CD4-positive, alpha-beta T cell (primary cell): Measurements from ENCODE around the gene ZNF286A. TPM values are rescaled to one million over a fixed set of nuclear protein-coding genes. Genes with fewer than 3 reads are reported as not detected.
"Not testable (repeated sequence)": the region's sequence is repeated elsewhere in the genome, so short reads cannot be mapped to it uniquely, and the experiment has no call there.

Experiments used
- ATAC-seq: fragments of 200-7000 bp; cut with Tn5 transposase; one replicate; pipeline ENCODE4 v1.10.0; 2022; ENCODE audit warnings: mild to moderate bottlenecking; ENCODE audit not compliant: poor library complexity
- CTCF ChIA-PET: fragments of 350-600 bp; sonication (Branson Sonifier 250); formaldehyde crosslinking; loops from one replicate; lab custom pipeline; 2021; ENCODE audit warnings: antibody characterized with exemption, inconsistent platforms; lab: Charles Lee
- POLR2A ChIA-PET: fragments of 350-600 bp; sonication (Branson Sonifier 250); formaldehyde crosslinking; loops from one replicate; lab custom pipeline; 2021; ENCODE audit warnings: antibody characterized with exemption, inconsistent platforms; lab: Charles Lee
- DNase-seq, 14 experiments: peaks; one replicate each; pipeline ENCODE4 v3.0.0-alpha.2; 2013 to 2020; ENCODE audit warnings: mixed read lengths in 2 of 14
- H3K27ac ChIP-seq, 2 donors: one replicate each; pipeline versions ENCODE4 v1.5.1 to v1.7.0; 2013; ENCODE audit warnings: low read length in 2 of 2, low read depth in 1 of 2, mild to moderate bottlenecking in 1 of 2
- H3K27me3 ChIP-seq, 2 experiments: 1 replicate in 1 of 2; 2 replicates in 1 of 2; pipeline versions ENCODE4 v1.6.1 to v1.7.0; 2013; ENCODE audit warnings: low read length in 2 of 2, control low read depth in 1 of 2, mild to moderate bottlenecking in 1 of 2, moderate library complexity in 1 of 2; ENCODE audit not compliant: insufficient read depth in 2 of 2, control insufficient read depth in 1 of 2
- H3K36me3 ChIP-seq: one replicate; pipeline ENCODE4 v1.6.1; 2013; ENCODE audit warnings: low read length, control low read depth; ENCODE audit not compliant: insufficient read depth
- H3K4me1 ChIP-seq: one replicate; pipeline ENCODE4 v1.6.1; 2013; ENCODE audit warnings: low read length, control low read depth; ENCODE audit not compliant: insufficient read depth
- H3K4me3 ChIP-seq: one replicate; pipeline ENCODE4 v1.5.1; 2013; ENCODE audit warnings: mild to moderate bottlenecking, low read length, moderate library complexity
- H3K9me3 ChIP-seq, 2 experiments: 1 replicate in 1 of 2; 2 replicates in 1 of 2; pipeline versions ENCODE4 v1.6.1 to v1.7.0; 2013; ENCODE audit warnings: low read length in 2 of 2, mild to moderate bottlenecking in 2 of 2, control low read depth in 1 of 2, moderate library complexity in 1 of 2; ENCODE audit not compliant: control insufficient read depth in 1 of 2, insufficient read depth in 1 of 2
- H3K27ac Mint-ChIP-seq: one replicate; pipeline ENCODE4 v1.8.0; 2020; ENCODE audit warnings: mixed read lengths
- H3K27me3 Mint-ChIP-seq: one replicate; pipeline ENCODE4 v1.8.0; 2021; ENCODE audit warnings: mixed read lengths
- H3K36me3 Mint-ChIP-seq: one replicate; pipeline ENCODE4 v1.8.0; 2021; ENCODE audit warnings: low read depth, mixed read lengths
- H3K4me1 Mint-ChIP-seq: one replicate; pipeline ENCODE4 v1.8.0; 2021; ENCODE audit warnings: low read depth, mixed read lengths
- H3K4me3 Mint-ChIP-seq: one replicate; pipeline ENCODE4 v1.8.0; 2020; ENCODE audit warnings: mild to moderate bottlenecking, mixed read lengths
- H3K9me3 Mint-ChIP-seq: one replicate; pipeline ENCODE4 v1.8.0; 2020; ENCODE audit warnings: mixed read lengths
- intact Hi-C, 2 experiments: fragments of 100-400 bp; cut with DNase I in 1 of 2; cut with micrococcal nuclease in 1 of 2; formaldehyde crosslinking; loops; one replicate each; pipeline versions ENCODE4 v1.15.1 to v1.9.0; 2023 to 2025; cut with DNase I, micrococcal nuclease
- total RNA-seq, 174 experiments: library from RNA in 2 of 174; stranded (reverse) in 2 of 174; gene quantifications; one replicate each; pipeline ENCODE4 v1.2.3 and lab custom pipeline; 2021 to 2026

The ZNF286A gene
- total RNA-seq, 2 experiments from 2014 or later: 14.4 to 19.4 TPM

GRCh38 chr17:15716601-15717563 is 17.3 kb downstream of the ZNF286A start:
- H3K27me3 Mint-ChIP-seq, intact Hi-C loops, H3K4me3 ChIP-seq, H3K9me3 Mint-ChIP-seq, H3K27ac ChIP-seq, H3K27ac Mint-ChIP-seq, H3K27me3 ChIP-seq, ATAC-seq, H3K4me1 ChIP-seq, H3K36me3 ChIP-seq, H3K4me3 Mint-ChIP-seq, POLR2A ChIA-PET, H3K4me1 Mint-ChIP-seq, CTCF ChIA-PET, DNase-seq: not testable (repeated sequence)
- H3K36me3 Mint-ChIP-seq: peaks cover 58% of the 10 kb centered on the region
- H3K9me3 ChIP-seq: peaks cover 12 to 39% of the 10 kb centered on the region in 2 experiments

- intact Hi-C loops, H3K4me1 ChIP-seq, CTCF ChIA-PET, H3K27me3 ChIP-seq, H3K4me1 Mint-ChIP-seq, ATAC-seq, H3K4me3 ChIP-seq, H3K9me3 Mint-ChIP-seq, H3K36me3 Mint-ChIP-seq, H3K27me3 Mint-ChIP-seq, DNase-seq, H3K27ac ChIP-seq, H3K36me3 ChIP-seq, H3K4me3 Mint-ChIP-seq, POLR2A ChIA-PET, H3K27ac Mint-ChIP-seq: not testable (repeated sequence)
- peaks cover 0 to 19% of the 10 kb centered on the region in 2 experiments for H3K9me3 ChIP-seq
Measured at GRCh38 chr17:15730535-15730934, 31.0 kb downstream of the ZNF286A start.

- H3K4me1 Mint-ChIP-seq, POLR2A ChIA-PET, H3K27me3 ChIP-seq, H3K4me3 ChIP-seq, H3K27me3 Mint-ChIP-seq, H3K9me3 Mint-ChIP-seq, H3K27ac Mint-ChIP-seq, ATAC-seq, H3K4me1 ChIP-seq, CTCF ChIA-PET, H3K27ac ChIP-seq, H3K4me3 Mint-ChIP-seq, H3K36me3 ChIP-seq, H3K36me3 Mint-ChIP-seq, DNase-seq, intact Hi-C loops: not testable (repeated sequence)
- H3K9me3 ChIP-seq: peaks cover 0 to 18% of the 10 kb centered on the region in 2 experiments
Measured at GRCh38 chr17:15731900-15732299, 32.3 kb downstream of the ZNF286A start, which contains the start of gene TBC1D26. Gene TBC1D26 (plus strand): TSS chr17:15732283. CDS start chr17:15735349, 3,066 bp downstream.

GRCh38 chr17:15733174-15733789 is 33.7 kb downstream of the ZNF286A start:
- DNase-seq, H3K4me3 ChIP-seq, H3K27ac Mint-ChIP-seq, H3K4me3 Mint-ChIP-seq, H3K27me3 ChIP-seq, H3K27ac ChIP-seq, H3K36me3 Mint-ChIP-seq, H3K9me3 Mint-ChIP-seq, H3K4me1 ChIP-seq, H3K4me1 Mint-ChIP-seq, H3K27me3 Mint-ChIP-seq, CTCF ChIA-PET, H3K36me3 ChIP-seq, intact Hi-C loops, POLR2A ChIA-PET, H3K9me3 ChIP-seq, ATAC-seq: not testable (repeated sequence)

- H3K27me3 Mint-ChIP-seq, CTCF ChIA-PET, POLR2A ChIA-PET, H3K36me3 Mint-ChIP-seq, H3K27me3 ChIP-seq, H3K9me3 ChIP-seq, ATAC-seq, H3K4me3 ChIP-seq, H3K4me1 ChIP-seq, H3K36me3 ChIP-seq, H3K9me3 Mint-ChIP-seq, DNase-seq, H3K4me1 Mint-ChIP-seq, intact Hi-C loops, H3K4me3 Mint-ChIP-seq, H3K27ac ChIP-seq, H3K27ac Mint-ChIP-seq: not testable (repeated sequence)
Measured at GRCh38 chr17:15736578-15736977, 37.0 kb downstream of the ZNF286A start.
